Stimulated activated CD8-positive, alpha-beta memory T cell treated with anti-CD3 and anti-CD28 coated beads, Interleukin-2, amount 100 ng/mL, for 48 hours (primary cell): Measurements from ENCODE around the gene HSD11B2.

Source experiments
- DNase-seq, 2 donors: peaks; one replicate each; pipeline ENCODE4 v3.0.0-alpha.2; 2020; ENCODE audit warnings: low read depth in 2 of 2

The HSD11B2 gene

GRCh38 chr16:67451704-67452435 lies 20.9 kb downstream of the HSD11B2 start:
- no peak for DNase-seq

GRCh38 chr16:67454104-67454503 lies 23.2 kb downstream of the HSD11B2 start:
- no peak for DNase-seq

GRCh38 chr16:67454852-67455251 lies 23.9 kb downstream of the HSD11B2 start:
- no peak for DNase-seq

GRCh38 chr16:67456391-67457081 lies 25.6 kb downstream of the HSD11B2 start:
- no peak for DNase-seq

GRCh38 chr16:67457611-67458010 lies 26.7 kb downstream of the HSD11B2 start:
- DNase-seq = no peak

GRCh38 chr16:67458121-67458641 lies 27.3 kb downstream of the HSD11B2 start:
- DNase-seq = no peak

- DNase-seq = no peak
Measured at GRCh38 chr16:67459066-67459860, 28.3 kb downstream of the HSD11B2 start.

- DNase-seq = no peak
Measured at GRCh38 chr16:67459861-67460150, 28.9 kb downstream of the HSD11B2 start.

GRCh38 chr16:67460168-67460567 lies 29.2 kb downstream of the HSD11B2 start:
- DNase-seq = no peak

- no peak for DNase-seq
Measured at GRCh38 chr16:67460961-67461360, 30.0 kb downstream of the HSD11B2 start.

GRCh38 chr16:67461600-67462278 lies 30.8 kb downstream of the HSD11B2 start:
- no peak for DNase-seq

GRCh38 chr16:67462279-67462655 lies 31.3 kb downstream of the HSD11B2 start:
- DNase-seq = no peak

- DNase-seq = no peak
Measured at GRCh38 chr16:67463059-67463458, 32.1 kb downstream of the HSD11B2 start.

- DNase-seq = no peak
Measured at GRCh38 chr16:67463691-67464090, 32.8 kb downstream of the HSD11B2 start.

- no peak for DNase-seq
Measured at GRCh38 chr16:67464565-67464964, 33.6 kb downstream of the HSD11B2 start.

GRCh38 chr16:67466581-67466980 lies 35.7 kb downstream of the HSD11B2 start:
- no peak for DNase-seq

- no peak for DNase-seq
Measured at GRCh38 chr16:67468731-67469130, 37.8 kb downstream of the HSD11B2 start.

- no peak for DNase-seq
Measured at GRCh38 chr16:67470359-67470758, 39.4 kb downstream of the HSD11B2 start.

GRCh38 chr16:67471758-67472384 lies 41.0 kb downstream of the HSD11B2 start:
- no peak for DNase-seq

- DNase-seq = no peak
Measured at GRCh38 chr16:67474551-67475455, 43.9 kb downstream of the HSD11B2 start.
